ENCODE results near the gene ELK3. TPM values are rescaled to one million over a fixed set of nuclear protein-coding genes. Genes with fewer than 3 reads are reported as not detected.

The ELK3 gene
- total RNA-seq, 1 donor from 2014 or later, result 49.9 TPM

- intact Hi-C loops (cut with micrococcal nuclease), result no loop called here
Measured at GRCh38 chr12:96210376-96211055, 16.3 kb downstream of the ELK3 start.

GRCh38 chr12:96211988-96212387 is 17.8 kb downstream of the ELK3 start:
- intact Hi-C loops (cut with micrococcal nuclease), result no loop called here

GRCh38 chr12:96212456-96213375 is 18.5 kb downstream of the ELK3 start:
- intact Hi-C loops (cut with micrococcal nuclease), result no loop called here

GRCh38 chr12:96213869-96214268 is 19.7 kb downstream of the ELK3 start:
- intact Hi-C loops (cut with micrococcal nuclease), result no loop called here

GRCh38 chr12:96215919-96216273 is 21.7 kb downstream of the ELK3 start:
- intact Hi-C loops (cut with micrococcal nuclease), result loop anchor here (1.0 kb wide), 11 partner anchors 20 to 300 kb away; partner anchors contain the start of genes CFAP54 and LTA4H

GRCh38 chr12:96218989-96219678 is 25.0 kb downstream of the ELK3 start:
- intact Hi-C loops (cut with micrococcal nuclease), result no loop called here

- intact Hi-C loops (cut with micrococcal nuclease), result no loop called here
Measured at GRCh38 chr12:96219700-96220206, 25.6 kb downstream of the ELK3 start.

GRCh38 chr12:96220902-96221301 is 26.7 kb downstream of the ELK3 start:
- intact Hi-C loops (cut with micrococcal nuclease), result no loop called here

- intact Hi-C loops (cut with micrococcal nuclease), result no loop called here
Measured at GRCh38 chr12:96221391-96221790, 27.2 kb downstream of the ELK3 start.

- intact Hi-C loops (cut with micrococcal nuclease), result no loop called here
Measured at GRCh38 chr12:96223411-96224218, 29.4 kb downstream of the ELK3 start.

GRCh38 chr12:96224219-96224615 is 30.0 kb downstream of the ELK3 start:
- intact Hi-C loops (cut with micrococcal nuclease), result no loop called here

- intact Hi-C loops (cut with micrococcal nuclease), result no loop called here
Measured at GRCh38 chr12:96225044-96225855, 31.1 kb downstream of the ELK3 start.

- intact Hi-C loops (cut with micrococcal nuclease), result no loop called here
Measured at GRCh38 chr12:96225994-96226399, 31.8 kb downstream of the ELK3 start.

GRCh38 chr12:96226401-96226800 is 32.2 kb downstream of the ELK3 start:
- intact Hi-C loops (cut with micrococcal nuclease), result no loop called here

GRCh38 chr12:96226801-96227348 is 32.7 kb downstream of the ELK3 start:
- intact Hi-C loops (cut with micrococcal nuclease), result no loop called here

- intact Hi-C loops (cut with micrococcal nuclease), result no loop called here
Measured at GRCh38 chr12:96227365-96228106, 33.4 kb downstream of the ELK3 start.

GRCh38 chr12:96228566-96229248 is 34.5 kb downstream of the ELK3 start:
- intact Hi-C loops (cut with micrococcal nuclease), result no loop called here

GRCh38 chr12:96230646-96231045 is 36.5 kb downstream of the ELK3 start:
- intact Hi-C loops (cut with micrococcal nuclease), result no loop called here
